SK-N-SH (cell line): ENCODE measurements around the gene CLINT1.

ENCODE experiments used
- ELF1 ChIP-seq: IDR thresholded peaks from 2 replicates; pipeline ENCODE4 v1.4.0; 2012
- EZH2phosphoT487 ChIP-seq: fragments of 200-600 bp; sonication (generic); IDR thresholded peaks from 2 replicates; pipeline ENCODE4 v1.6.1; 2017; ENCODE audit warnings: low read depth, mixed run types, mild to moderate bottlenecking, antibody characterized with exemption, moderate library complexity, borderline replicate concordance
- FOXJ3 ChIP-seq: sonication (generic); formaldehyde crosslinking; IDR thresholded peaks from 2 replicates; pipeline ENCODE4 v1.5.1; 2020; ENCODE audit warnings: mild to moderate bottlenecking, missing genetic modification reagents
- NRF1 ChIP-seq: IDR thresholded peaks from 2 replicates; pipeline ENCODE4 v1.6.1; 2012; ENCODE audit warnings: low read depth, mild to moderate bottlenecking, low read length
- RFX5 ChIP-seq: IDR thresholded peaks from 2 replicates; pipeline ENCODE4 v1.6.1; 2012; ENCODE audit warnings: mild to moderate bottlenecking, improper control_type of control experiment, low read length
- SMC3 ChIP-seq: IDR thresholded peaks from 2 replicates; pipeline ENCODE4 v1.6.1; 2012; ENCODE audit warnings: low read depth, low read length, improper control_type of control experiment
- TAF1 ChIP-seq: IDR thresholded peaks from 2 replicates; pipeline ENCODE4 v1.6.1; 2012; ENCODE audit warnings: low read depth, mild to moderate bottlenecking, low read length, moderate library complexity, borderline replicate concordance
- TF ChIP-seq, protein P1 (sequence below): fragments of 200-600 bp; sonication (generic); IDR thresholded peaks from 2 replicates; pipeline ENCODE4 v1.6.1; 2017; ENCODE audit warnings: antibody characterized with exemption, mild to moderate bottlenecking, moderate library complexity
- TF ChIP-seq, protein P2 (sequence below): IDR thresholded peaks from 2 replicates; pipeline ENCODE4 v1.4.0; 2012; ENCODE audit warnings: low read depth

DNA sequence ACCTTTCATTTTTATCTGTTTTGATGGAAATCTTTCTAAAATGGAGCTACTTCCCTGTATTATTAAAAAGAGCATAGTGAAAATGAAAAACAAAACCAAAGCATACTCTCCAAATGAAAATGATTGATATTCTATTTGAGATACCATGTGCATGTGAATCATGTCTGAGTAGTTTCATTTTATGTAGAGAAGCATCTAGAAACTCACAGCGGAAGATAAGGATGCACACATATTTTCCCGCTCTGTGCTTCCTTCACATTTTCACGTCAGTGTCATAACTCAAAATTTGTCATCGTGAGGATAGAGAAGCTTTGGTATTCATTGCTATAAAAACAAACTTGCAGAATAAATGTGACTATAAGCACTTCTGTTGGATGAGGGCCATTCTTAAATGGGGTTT, 34.0 kb upstream of the CLINT1 start:
- TF ChIP-seq EZH2phosphoT487: no peak
- TF ChIP-seq, protein P1, sequence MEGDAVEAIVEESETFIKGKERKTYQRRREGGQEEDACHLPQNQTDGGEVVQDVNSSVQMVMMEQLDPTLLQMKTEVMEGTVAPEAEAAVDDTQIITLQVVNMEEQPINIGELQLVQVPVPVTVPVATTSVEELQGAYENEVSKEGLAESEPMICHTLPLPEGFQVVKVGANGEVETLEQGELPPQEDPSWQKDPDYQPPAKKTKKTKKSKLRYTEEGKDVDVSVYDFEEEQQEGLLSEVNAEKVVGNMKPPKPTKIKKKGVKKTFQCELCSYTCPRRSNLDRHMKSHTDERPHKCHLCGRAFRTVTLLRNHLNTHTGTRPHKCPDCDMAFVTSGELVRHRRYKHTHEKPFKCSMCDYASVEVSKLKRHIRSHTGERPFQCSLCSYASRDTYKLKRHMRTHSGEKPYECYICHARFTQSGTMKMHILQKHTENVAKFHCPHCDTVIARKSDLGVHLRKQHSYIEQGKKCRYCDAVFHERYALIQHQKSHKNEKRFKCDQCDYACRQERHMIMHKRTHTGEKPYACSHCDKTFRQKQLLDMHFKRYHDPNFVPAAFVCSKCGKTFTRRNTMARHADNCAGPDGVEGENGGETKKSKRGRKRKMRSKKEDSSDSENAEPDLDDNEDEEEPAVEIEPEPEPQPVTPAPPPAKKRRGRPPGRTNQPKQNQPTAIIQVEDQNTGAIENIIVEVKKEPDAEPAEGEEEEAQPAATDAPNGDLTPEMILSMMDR: no peak
- TF ChIP-seq SMC3: no peak
- no peak for TF ChIP-seq NRF1
- no peak for TF ChIP-seq RFX5
- TF ChIP-seq, protein P2, sequence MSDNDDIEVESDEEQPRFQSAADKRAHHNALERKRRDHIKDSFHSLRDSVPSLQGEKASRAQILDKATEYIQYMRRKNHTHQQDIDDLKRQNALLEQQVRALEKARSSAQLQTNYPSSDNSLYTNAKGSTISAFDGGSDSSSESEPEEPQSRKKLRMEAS: no peak
- no peak for TF ChIP-seq ELF1
- no peak for TF ChIP-seq TAF1
- TF ChIP-seq FOXJ3 (CRISPR knock-in tag): no peak
